HepG2 (cell line): ENCODE measurements around the gene NME1. TPM values are rescaled to one million over a fixed set of nuclear protein-coding genes. Genes with fewer than 3 reads are reported as not detected.

Source experiments
- ATF5 ChIP-seq: sonication (generic); formaldehyde crosslinking; IDR thresholded peaks from 2 replicates; pipeline ENCODE4 v1.4.0; 2020; ENCODE audit warnings: mild to moderate bottlenecking, low read depth, missing genetic modification reagents
- CENPX ChIP-seq: sonication (generic); formaldehyde crosslinking; IDR thresholded peaks from 2 replicates; pipeline ENCODE4 v1.9.0; 2021; ENCODE audit warnings: mild to moderate bottlenecking, missing genetic modification reagents, moderate library complexity
- CSRNP2 ChIP-seq: sonication (generic); formaldehyde crosslinking; conservative IDR thresholded peaks from 2 replicates; pipeline ENCODE4 v1.8.0; 2022; ENCODE audit warnings: low read depth, missing genetic modification reagents
- DBP ChIP-seq: sonication (generic); formaldehyde crosslinking; IDR thresholded peaks from 2 replicates; pipeline ENCODE4 v1.4.0; 2020; ENCODE audit warnings: missing genetic modification reagents; ENCODE audit errors: not compliant biosample characterization
- GRHL1 ChIP-seq: sonication (generic); formaldehyde crosslinking; conservative IDR thresholded peaks from 2 replicates; pipeline ENCODE4 v1.8.0; 2022; ENCODE audit warnings: missing genetic modification reagents
- KLF11 ChIP-seq: IDR thresholded peaks from 2 replicates; pipeline ENCODE4 v1.6.1; 2016; ENCODE audit warnings: missing compliant biosample characterization
- KLF9 ChIP-seq: IDR thresholded peaks from 2 replicates; pipeline ENCODE4 v1.6.1; 2016; ENCODE audit warnings: low read depth
- RFXANK ChIP-seq: IDR thresholded peaks from 2 replicates; pipeline ENCODE4 v1.6.1; 2016
- SMARCE1 ChIP-seq: fragments of 450-650 bp; IDR thresholded peaks from 2 replicates; pipeline ENCODE4 v1.6.1; 2017; ENCODE audit warnings: borderline replicate concordance
- SOX6 ChIP-seq, 2 experiments: fragments of 450-650 bp in 1 of 2; sonication (generic) in 1 of 2; formaldehyde crosslinking in 1 of 2; IDR thresholded peaks; 2 replicates each; pipeline versions ENCODE4 v1.4.0 to v1.6.1; 2017 to 2020; ENCODE audit warnings: antibody characterized with exemption in 1 of 2, mild to moderate bottlenecking in 1 of 2, missing genetic modification reagents in 1 of 2
- TFAP4 ChIP-seq: sonication (generic); IDR thresholded peaks from 2 replicates; pipeline ENCODE4 v1.6.1; 2016; ENCODE audit warnings: low read depth, borderline replicate concordance
- THAP8 ChIP-seq: sonication (generic); formaldehyde crosslinking; IDR thresholded peaks from 2 replicates; pipeline ENCODE4 v1.5.1; 2020; ENCODE audit warnings: missing genetic modification reagents, mild to moderate bottlenecking, borderline replicate concordance
- ZBTB7A ChIP-seq: sonication (generic); formaldehyde crosslinking; IDR thresholded peaks from 2 replicates; pipeline ENCODE4 v1.8.0; 2022; ENCODE audit warnings: mild to moderate bottlenecking, missing genetic modification reagents
- ZNF367 ChIP-seq: sonication (generic); formaldehyde crosslinking; IDR thresholded peaks from 2 replicates; pipeline ENCODE4 v1.4.0; 2020; ENCODE audit warnings: missing genetic modification reagents, borderline replicate concordance
- ZNF446 ChIP-seq: sonication (generic); formaldehyde crosslinking; IDR thresholded peaks from 2 replicates; pipeline ENCODE4 v1.5.0; 2020; ENCODE audit warnings: mild to moderate bottlenecking, missing genetic modification reagents
- ZNF510 ChIP-seq: sonication (generic); formaldehyde crosslinking; IDR thresholded peaks from 2 replicates; pipeline ENCODE4 v1.4.0; 2020; ENCODE audit warnings: low read depth, mild to moderate bottlenecking, missing genetic modification reagents
- ZNF589 ChIP-seq: sonication (generic); formaldehyde crosslinking; conservative IDR thresholded peaks from 2 replicates; pipeline ENCODE4 v1.8.0; 2022; ENCODE audit warnings: mild to moderate bottlenecking, moderate library complexity, missing genetic modification reagents
- ZNF652 ChIP-seq: IDR thresholded peaks from 2 replicates; pipeline ENCODE4 v1.6.1; 2016; ENCODE audit warnings: low read depth, borderline replicate concordance
- ZNF792 ChIP-seq: IDR thresholded peaks from 2 replicates; pipeline ENCODE4 v1.6.1; 2016
- ZNF850 ChIP-seq: sonication (generic); formaldehyde crosslinking; conservative IDR thresholded peaks from 2 replicates; pipeline ENCODE4 v1.9.0; 2021; ENCODE audit warnings: mild to moderate bottlenecking, missing genetic modification reagents
- polyA plus RNA-seq, 8 experiments: library from polyadenylated mRNA; depleted of rRNA in 3 of 8; stranded (reverse) in 7 of 8; unstranded in 1 of 8; fragments of >200 nt; fragmentation: Illumina TruSeq in 4 of 8; extraction: Trizol in 4 of 8; gene quantifications; 2 replicates each; pipeline versions ENCODE4 v1.2.1 to v1.2.3, GENCODE V29; 2011 to 2016; ENCODE audit warnings: low read depth in 4 of 8, missing spikeins in 1 of 8, mixed read lengths in 1 of 8; ENCODE audit not compliant: insufficient read depth in 1 of 8
- total RNA-seq, 5 experiments: library from RNA; depleted of rRNA; stranded (reverse); fragments of >200 nt; fragmentation: Illumina TruSeq; extraction: Trizol; gene quantifications; 2 replicates each; pipeline ENCODE4 v1.2.3, GENCODE V29; 2016; ENCODE audit warnings: low read depth in 1 of 5

NME1 gene
- total and polyA plus RNA-seq, 2 of the 13 experiments (the other 11 are each of a cell fraction or from before 2014, with no cell fraction given) = 295 to 516 TPM

GRCh38 chr17:51121620-51122472 lies 31.5 kb upstream of the NME1 start (continued):
- TF ChIP-seq GRHL1 (CRISPR knock-in tag) = no peak
- TF ChIP-seq TFAP4 = peak; percentile 49; the same call in 1 of the 2 replicates
- TF ChIP-seq KLF11 (CRISPR knock-in tag) = 0 out of 2 replicates have a peak, but pooled peaks have one; percentile 25
- 0 out of 2 replicates have a peak, but pooled peaks have one; percentile 31 for TF ChIP-seq KLF9
- TF ChIP-seq THAP8 (CRISPR knock-in tag) = no peak
- no peak for TF ChIP-seq SMARCE1
- no peak for TF ChIP-seq ZNF367 (CRISPR knock-in tag)
- no peak for TF ChIP-seq ZBTB7A (CRISPR knock-in tag)
- TF ChIP-seq SOX6 (IDR thresholded peaks at IDR 0.05) = no peak
- peak; percentile 53; the same call in 1 of the 2 replicates for TF ChIP-seq SOX6 (CRISPR knock-in tag; IDR thresholded peaks at IDR 0.05)
- no peak for TF ChIP-seq ATF5 (CRISPR knock-in tag)
- TF ChIP-seq RFXANK = no peak
- no peak for TF ChIP-seq CSRNP2 (CRISPR knock-in tag)
- TF ChIP-seq ZNF652 (CRISPR knock-in tag) = no peak; the same call in 1 of the 2 replicates
- no peak for TF ChIP-seq ZNF446 (CRISPR knock-in tag)
- TF ChIP-seq ZNF510 = no peak
- TF ChIP-seq CENPX = no peak
- no peak for TF ChIP-seq ZNF589
- peak; percentile 48; the same call in 1 of the 2 replicates for TF ChIP-seq ZNF792 (CRISPR knock-in tag)
- no peak for TF ChIP-seq DBP (CRISPR knock-in tag)
- no peak for TF ChIP-seq ZNF850 (CRISPR knock-in tag)
